IMR-90 (cell line): Measurements from ENCODE around the gene UBXN6. TPM values are rescaled to one million over a fixed set of nuclear protein-coding genes. Genes with fewer than 3 reads are reported as not detected.
A peak's percentile ranks its signal among the peaks of the same experiment; 100 is the strongest.

Experiments
- ATAC-seq: fragments of 200-7000 bp; cut with Tn5 transposase; 2 replicates; pipeline ENCODE4 v1.9.1; 2020; ENCODE audit warnings: low read depth, mild to moderate bottlenecking, moderate library complexity
- BruUV-seq: library from RNA; stranded (reverse); fragments of 400-500 nt; replicated peaks from 2 replicates; lab custom pipeline; 2021; lab: Mats Ljungman, UMichigan
- CTCF ChIA-PET: fragments of 300-600 bp; formaldehyde crosslinking; extraction: SDS; loops from one replicate; lab custom pipeline; 2021; ENCODE audit warnings: antibody characterized with exemption; lab: Yijun Ruan, JAX
- POLR2A ChIA-PET: fragments of 300-600 bp; sonication (Branson Sonifier 250); formaldehyde crosslinking; loops from one replicate; lab custom pipeline; 2022; ENCODE audit warnings: antibody characterized with exemption; ENCODE audit not compliant: unreplicated experiment; lab: Charles Lee
- DNase-seq: peaks from one replicate; pipeline ENCODE4 v3.0.0; 2013
- H2AFZ ChIP-seq: replicated peaks from 2 replicates; pipeline ENCODE3; 2013; ENCODE audit warnings: low read length, mild to moderate bottlenecking; ENCODE audit not compliant: poor library complexity
- H2AK5ac ChIP-seq: 2 replicates; pipeline ENCODE4 v1.6.1; 2013; ENCODE audit warnings: low read depth, low read length, inconsistent platforms
- H2AK9ac ChIP-seq: replicated peaks from 2 replicates; pipeline ENCODE3; 2013; ENCODE audit warnings: mild to moderate bottlenecking, low read depth, low read length, moderate library complexity; ENCODE audit not compliant: poor library complexity
- H2BK120ac ChIP-seq: 2 replicates; pipeline ENCODE4 v1.6.1; 2013; ENCODE audit warnings: low read depth, low read length, inconsistent platforms
- H2BK15ac ChIP-seq: 3 replicates; pipeline ENCODE4 v1.6.1; 2013; ENCODE audit warnings: low read depth, low read length, inconsistent platforms
- H2BK20ac ChIP-seq: 2 replicates; pipeline ENCODE4 v1.6.1; 2013; ENCODE audit warnings: low read depth, mild to moderate bottlenecking, inconsistent platforms, low read length, moderate library complexity
- H2BK5ac ChIP-seq: 2 replicates; pipeline ENCODE4 v1.6.1; 2013; ENCODE audit warnings: mild to moderate bottlenecking, low read depth, low read length, inconsistent platforms; ENCODE audit not compliant: poor library complexity, severe bottlenecking
- H3K14ac ChIP-seq: replicated peaks from 2 replicates; pipeline ENCODE4 v1.6.1; 2013; ENCODE audit warnings: low read depth, low read length, inconsistent platforms
- H3K18ac ChIP-seq: 2 replicates; pipeline ENCODE4 v1.6.1; 2013; ENCODE audit warnings: low read depth, low read length, control low read depth
- H3K23ac ChIP-seq: 2 replicates; pipeline ENCODE4 v1.6.1; 2013; ENCODE audit warnings: low read depth, low read length, inconsistent platforms
- H3K27ac ChIP-seq: 2 replicates; pipeline ENCODE4 v1.5.1; 2013; ENCODE audit warnings: mild to moderate bottlenecking, control low read depth, low read length; ENCODE audit not compliant: insufficient read depth
- H3K27me3 ChIP-seq: 2 replicates; pipeline ENCODE4 v1.6.1; 2013; ENCODE audit warnings: low read length; ENCODE audit not compliant: control insufficient read depth, insufficient read depth
- H3K36me3 ChIP-seq: 2 replicates; pipeline ENCODE4 v1.6.1; 2013; ENCODE audit warnings: low read length, mixed read lengths; ENCODE audit not compliant: control insufficient read depth, insufficient read depth
- H3K4ac ChIP-seq: 2 replicates; pipeline ENCODE4 v1.6.1; 2013; ENCODE audit warnings: low read depth, low read length, inconsistent platforms
- H3K4me1 ChIP-seq: 2 replicates; pipeline ENCODE4 v1.6.1; 2013; ENCODE audit warnings: low read length, mixed read lengths; ENCODE audit not compliant: control insufficient read depth, insufficient read depth
- H3K4me2 ChIP-seq: 2 replicates; pipeline ENCODE4 v1.6.1; 2013; ENCODE audit warnings: low read depth, mild to moderate bottlenecking, control low read depth, low read length, moderate library complexity
- H3K4me3 ChIP-seq: 2 replicates; pipeline ENCODE4 v1.5.1; 2013; ENCODE audit warnings: low read depth, mild to moderate bottlenecking, control low read depth, low read length, moderate library complexity; ENCODE audit not compliant: insufficient read depth
- H3K56ac ChIP-seq: 2 replicates; pipeline ENCODE4 v1.6.1; 2013; ENCODE audit warnings: low read length, inconsistent platforms; ENCODE audit not compliant: insufficient read depth; ENCODE audit errors: extremely low read depth
- H3K79me1 ChIP-seq, 2 experiments: 2 replicates each; pipeline ENCODE4 v1.6.1; 2013; ENCODE audit warnings: low read length in 2 of 2, inconsistent platforms in 1 of 2, low read depth in 1 of 2
- H3K9ac ChIP-seq: 2 replicates; pipeline ENCODE4 v1.6.1; 2013; ENCODE audit warnings: low read depth, low read length, control low read depth
- H3K9me1 ChIP-seq: 2 replicates; pipeline ENCODE4 v1.6.1; 2013; ENCODE audit warnings: low read length, inconsistent platforms; ENCODE audit not compliant: insufficient read depth
- H3K9me3 ChIP-seq: 2 replicates; pipeline ENCODE4 v1.6.1; 2013; ENCODE audit warnings: low read length; ENCODE audit not compliant: control insufficient read depth, insufficient read depth
- H4K20me1 ChIP-seq: 2 replicates; pipeline ENCODE4 v1.6.1; 2013; ENCODE audit warnings: low read length, inconsistent platforms; ENCODE audit not compliant: insufficient read depth
- H4K5ac ChIP-seq: 2 replicates; pipeline ENCODE4 v1.6.1; 2013; ENCODE audit warnings: mild to moderate bottlenecking, low read depth, low read length, control low read depth
- H4K8ac ChIP-seq, 2 experiments: 2 replicates each; pipeline ENCODE4 v1.6.1; 2013; ENCODE audit warnings: low read depth in 2 of 2, low read length in 2 of 2, control low read depth in 1 of 2, inconsistent platforms in 1 of 2
- H4K91ac ChIP-seq: 2 replicates; pipeline ENCODE4 v1.6.1; 2013; ENCODE audit warnings: low read depth, low read length, inconsistent platforms; ENCODE audit not compliant: insufficient read depth
- CEBPB ChIP-seq: IDR thresholded peaks from 2 replicates; pipeline ENCODE4 v1.6.1; 2012; ENCODE audit warnings: low read depth, low read length, improper control_type of control experiment
- CHD1 ChIP-seq: IDR thresholded peaks from 2 replicates; pipeline ENCODE4 v1.6.1; 2012; ENCODE audit warnings: low read depth, low read length, improper control_type of control experiment
- FOS ChIP-seq: fragments of 150-350 bp; IDR thresholded peaks from 2 replicates; pipeline ENCODE4 v1.6.1; 2016; ENCODE audit warnings: low read depth, low read length
- MAFK ChIP-seq: IDR thresholded peaks from 2 replicates; pipeline ENCODE4 v1.6.1; 2012; ENCODE audit warnings: low read depth, low read length, improper control_type of control experiment
- MAZ ChIP-seq: IDR thresholded peaks from 2 replicates; pipeline ENCODE4 v1.6.1; 2012; ENCODE audit warnings: low read depth, mild to moderate bottlenecking, low read length, improper control_type of control experiment, moderate library complexity, borderline replicate concordance
- MXI1 ChIP-seq: IDR thresholded peaks from 2 replicates; pipeline ENCODE4 v1.6.1; 2012; ENCODE audit warnings: low read depth, mild to moderate bottlenecking, low read length, moderate library complexity, borderline replicate concordance
- NFE2L2 ChIP-seq: fragments of 150-350 bp; IDR thresholded peaks from 2 replicates; pipeline ENCODE4 v1.6.1; 2016; ENCODE audit warnings: low read depth, mild to moderate bottlenecking, low read length
- POLR2A ChIP-seq: IDR thresholded peaks from 2 replicates; pipeline ENCODE4 v1.6.1; 2012; ENCODE audit warnings: mild to moderate bottlenecking, low read depth, low read length
- RAD21 ChIP-seq: IDR thresholded peaks from 2 replicates; pipeline ENCODE4 v1.6.1; 2012; ENCODE audit warnings: low read length, improper control_type of control experiment
- RCOR1 ChIP-seq: IDR thresholded peaks from 2 replicates; pipeline ENCODE4 v1.6.1; 2012; ENCODE audit warnings: mild to moderate bottlenecking, low read length, improper control_type of control experiment; ENCODE audit not compliant: insufficient replicate concordance
- RFX5 ChIP-seq: IDR thresholded peaks from 2 replicates; pipeline ENCODE4 v1.8.0; 2012; ENCODE audit warnings: low read depth, mild to moderate bottlenecking, low read length, moderate library complexity
- SMC3 ChIP-seq: fragments of 150-350 bp; IDR thresholded peaks from 2 replicates; pipeline ENCODE4 v1.6.1; 2016; ENCODE audit warnings: low read depth, mild to moderate bottlenecking, antibody characterized with exemption, low read length, moderate library complexity
- WGBS, 2 experiments: methylation state at CpG; one replicate each; pipeline versions ENCODE4 v1.1.5 to v1.1.7; 2013; ENCODE audit warnings: missing lambda C conversion rate in 2 of 2; ENCODE audit not compliant: insufficient read length in 1 of 2; ENCODE audit errors: extremely low coverage in 2 of 2; 5-methylcytosine and 5-hydroxymethylcytosine counted together
- dilution Hi-C: fragments of 300-500 bp; cut with HindIII; formaldehyde crosslinking; loops from one replicate; pipeline ENCODE4 v1.14.3; 2018; ENCODE audit warnings: low sequenced_read_pairs; ENCODE audit not compliant: unreplicated experiment
- in situ Hi-C: fragments of 300-500 bp; cut with MboI; formaldehyde crosslinking; loops from 3 replicates; pipeline ENCODE4 v1.14.3; 2019; ENCODE audit warnings: low sequenced_read_pairs, inconsistent platforms, mixed read lengths
- intact Hi-C: fragments of 100-400 bp; cut with micrococcal nuclease; formaldehyde crosslinking; loops from 2 replicates; pipeline ENCODE4 v1.10.0; 2022
- polyA plus RNA-seq, 3 experiments: library from polyadenylated mRNA; depleted of rRNA; stranded (reverse); fragments of >200 nt; gene quantifications; 2 replicates each; pipeline ENCODE4 v1.2.3, GENCODE V29; 2012; ENCODE audit warnings: low replicate concordance in 1 of 3
- total RNA-seq: library from RNA; depleted of rRNA; stranded (reverse); fragments of >200 nt; gene quantifications from 2 replicates; pipeline ENCODE4 v1.2.3, GENCODE V29; 2012
- TF ChIP-seq, protein P1 (sequence below): conservative IDR thresholded peaks from 2 replicates; pipeline ENCODE4 v1.5.1; 2012; ENCODE audit warnings: mild to moderate bottlenecking, low read depth, low read length, improper control_type of control experiment
- TF ChIP-seq, protein P2 (sequence below): fragments of 150-350 bp; IDR thresholded peaks from 2 replicates; pipeline ENCODE4 v1.6.1; 2016; ENCODE audit warnings: low read depth, mild to moderate bottlenecking, low read length, moderate library complexity, borderline replicate concordance
- TF ChIP-seq, protein P3 (sequence below): fragments of 150-350 bp; IDR thresholded peaks from 2 replicates; pipeline ENCODE4 v1.6.1; 2017; ENCODE audit warnings: mild to moderate bottlenecking, antibody characterized with exemption, low read length, low read depth

Gene UBXN6
- total and polyA plus RNA-seq, 2 of the 4 experiments (the other 2 are of a cell fraction): 84.2 to 86.5 TPM

- Histone ChIP-seq H2BK120ac (peak overlapping the region; percentile 34; the same call in 1 of the 2 replicates), H2AK9ac (peak overlapping the region; percentile 77), H3K9me3 (no peaks in the 10 kb centered on the region), H4K20me1 (peaks cover 20% of the 10 kb centered on the region), H3K14ac (peak overlapping the region; percentile 54; the same call in 1 of the 2 replicates), H3K9me1 (peaks cover 10% of the 10 kb centered on the region; the same call in 1 of the 2 replicates), H3K4me2 (peak overlapping the region; percentile 69), H3K27me3 (no peaks in the 10 kb centered on the region), H3K9ac (peak overlapping the region; percentile 5; the same call in 1 of the 2 replicates), H2BK15ac (0 out of 3 replicates have a peak overlapping the region, but pooled peaks have one; percentile 41), H2AFZ (peak overlapping the region; percentile 18), H2BK5ac (peak overlapping the region; percentile 37), H2BK20ac (peak overlapping the region; percentile 80; the same call in 1 of the 2 replicates), H3K79me1 (peaks cover 25 to 51% of the 10 kb centered on the region in 2 experiments), H3K4me3 (no peak overlapping the region), H3K4me1 (peaks cover 7% of the 10 kb centered on the region), H3K27ac (peak overlapping the region; percentile 57; the same call in 1 of the 2 replicates), H4K8ac (peak overlapping the region in 1 of 2 experiments; percentile 79; a peak in 1 of 4 replicates), H3K56ac (no peak overlapping the region), H2AK5ac (no peak overlapping the region), H3K18ac (0 out of 2 replicates have a peak overlapping the region, but pooled peaks have one; percentile 8), H4K91ac (peak overlapping the region; percentile 22; the same call in 1 of the 2 replicates), H3K4ac (peak overlapping the region; percentile 71), H3K23ac (peak overlapping the region; percentile 70), H4K5ac (no peak overlapping the region), H3K36me3 (peaks cover 5% of the 10 kb centered on the region)
- intact Hi-C loops: no loop called here
- dilution Hi-C loops: no loop called here
- CTCF ChIA-PET: interaction anchor here (1.0 to 1.8 kb wide), 2 partner anchors 13 to 15 kb away, joined by 5 to 10 read pairs; partner anchors contain the start of genes CHAF1A and SH3GL1
- DNase-seq (peak; percentile 61), ATAC-seq (peak; percentile 79)
- 4% methylated on average over 4 of the region's 9 CpGs; no CpG with 5 or more reads in 1 of the 2 experiments for WGBS, 2 experiments
- in situ Hi-C loops: no loop called here
- BruUV-seq: no TSS peak
- POLR2A ChIA-PET: no interaction called here
- TF ChIP-seq SMC3 (no peak), RAD21 (peak; percentile 31; the same call in 1 of the 2 replicates), RCOR1 (no peak), CEBPB (no peak), MAFK (no peak), MXI1 (no peak), POLR2A (no peak), NFE2L2 (no peak), CHD1 (no peak), FOS (no peak), MAZ (no peak), RFX5 (no peak)
- TF ChIP-seq, protein P1, sequence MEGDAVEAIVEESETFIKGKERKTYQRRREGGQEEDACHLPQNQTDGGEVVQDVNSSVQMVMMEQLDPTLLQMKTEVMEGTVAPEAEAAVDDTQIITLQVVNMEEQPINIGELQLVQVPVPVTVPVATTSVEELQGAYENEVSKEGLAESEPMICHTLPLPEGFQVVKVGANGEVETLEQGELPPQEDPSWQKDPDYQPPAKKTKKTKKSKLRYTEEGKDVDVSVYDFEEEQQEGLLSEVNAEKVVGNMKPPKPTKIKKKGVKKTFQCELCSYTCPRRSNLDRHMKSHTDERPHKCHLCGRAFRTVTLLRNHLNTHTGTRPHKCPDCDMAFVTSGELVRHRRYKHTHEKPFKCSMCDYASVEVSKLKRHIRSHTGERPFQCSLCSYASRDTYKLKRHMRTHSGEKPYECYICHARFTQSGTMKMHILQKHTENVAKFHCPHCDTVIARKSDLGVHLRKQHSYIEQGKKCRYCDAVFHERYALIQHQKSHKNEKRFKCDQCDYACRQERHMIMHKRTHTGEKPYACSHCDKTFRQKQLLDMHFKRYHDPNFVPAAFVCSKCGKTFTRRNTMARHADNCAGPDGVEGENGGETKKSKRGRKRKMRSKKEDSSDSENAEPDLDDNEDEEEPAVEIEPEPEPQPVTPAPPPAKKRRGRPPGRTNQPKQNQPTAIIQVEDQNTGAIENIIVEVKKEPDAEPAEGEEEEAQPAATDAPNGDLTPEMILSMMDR: no peak; the same call in 1 of the 2 replicates
- TF ChIP-seq, protein P2, sequence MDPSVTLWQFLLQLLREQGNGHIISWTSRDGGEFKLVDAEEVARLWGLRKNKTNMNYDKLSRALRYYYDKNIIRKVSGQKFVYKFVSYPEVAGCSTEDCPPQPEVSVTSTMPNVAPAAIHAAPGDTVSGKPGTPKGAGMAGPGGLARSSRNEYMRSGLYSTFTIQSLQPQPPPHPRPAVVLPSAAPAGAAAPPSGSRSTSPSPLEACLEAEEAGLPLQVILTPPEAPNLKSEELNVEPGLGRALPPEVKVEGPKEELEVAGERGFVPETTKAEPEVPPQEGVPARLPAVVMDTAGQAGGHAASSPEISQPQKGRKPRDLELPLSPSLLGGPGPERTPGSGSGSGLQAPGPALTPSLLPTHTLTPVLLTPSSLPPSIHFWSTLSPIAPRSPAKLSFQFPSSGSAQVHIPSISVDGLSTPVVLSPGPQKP: no peak
- TF ChIP-seq, protein P3, sequence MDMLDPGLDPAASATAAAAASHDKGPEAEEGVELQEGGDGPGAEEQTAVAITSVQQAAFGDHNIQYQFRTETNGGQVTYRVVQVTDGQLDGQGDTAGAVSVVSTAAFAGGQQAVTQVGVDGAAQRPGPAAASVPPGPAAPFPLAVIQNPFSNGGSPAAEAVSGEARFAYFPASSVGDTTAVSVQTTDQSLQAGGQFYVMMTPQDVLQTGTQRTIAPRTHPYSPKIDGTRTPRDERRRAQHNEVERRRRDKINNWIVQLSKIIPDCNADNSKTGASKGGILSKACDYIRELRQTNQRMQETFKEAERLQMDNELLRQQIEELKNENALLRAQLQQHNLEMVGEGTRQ: no peak
These were observed 42.7 kb downstream of the UBXN6 start for GRCh38 chr19:4414800-4415321.
